ENCODE data around the gene DKC1. TPM values are rescaled to one million over a fixed set of nuclear protein-coding genes. Genes with fewer than 3 reads are reported as not detected.
"Not testable (repeated sequence)": the region's sequence is repeated elsewhere in the genome, so short reads cannot be mapped to it uniquely, and the experiment has no call there.

Gene DKC1
- total and polyA plus RNA-seq, 2 of the 4 experiments (the other 2 are of a cell fraction): 49.9 to 63.8 TPM

DNA sequence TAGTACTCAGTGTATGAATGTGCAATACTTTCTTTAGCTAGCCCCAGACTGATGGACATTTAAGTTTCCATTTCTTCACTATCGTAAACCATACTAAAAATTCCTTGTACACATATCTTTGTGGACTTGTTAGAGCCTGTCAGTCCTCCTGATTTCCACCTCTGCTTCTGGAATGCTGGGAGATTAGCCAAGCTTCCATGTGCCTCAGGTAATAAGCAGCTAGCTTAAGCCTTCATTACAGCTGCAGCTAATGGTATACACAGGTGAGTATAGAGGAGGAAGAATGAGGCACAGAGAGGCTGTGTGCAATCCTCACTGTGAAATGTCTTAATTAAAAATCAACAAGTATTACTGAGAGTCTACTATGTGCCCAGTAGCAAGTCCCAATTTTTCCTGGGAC, 62.0 kb downstream of the DKC1 start:
- Histone ChIP-seq H3K56ac (ENCODE audit: extremely low read depth, insufficient read depth, low read length) (no peak overlapping the region), H3K9ac (ENCODE audit: low read depth, low read length) (no peak overlapping the region), H2AK5ac (ENCODE audit: low read depth, low read length) (no peak overlapping the region), H4K5ac (ENCODE audit: low read depth, low read length) (no peak overlapping the region), H2BK20ac (ENCODE audit: low read depth, low read length) (no peak overlapping the region), H3K79me1 (ENCODE audit: low read depth in 1 of 2, low read length in 2 of 2) (no peaks in the 10 kb centered on the region), H3K27ac (ENCODE audit: insufficient read depth, low read length) (no peak overlapping the region), H2BK120ac (ENCODE audit: low read depth, low read length) (no peak overlapping the region), H3K36me3 (ENCODE audit: control insufficient read depth, insufficient read depth, low read length) (no peaks in the 10 kb centered on the region), H3K9me3 (ENCODE audit: control insufficient read depth, insufficient read depth, low read length) (no peaks in the 10 kb centered on the region), H3K27me3 (ENCODE audit: control insufficient read depth, insufficient read depth, low read length) (no peaks in the 10 kb centered on the region), H3K23ac (ENCODE audit: low read depth, low read length) (no peak overlapping the region), H3K4me2 (ENCODE audit: low read depth, low read length) (no peak overlapping the region), H2BK15ac (ENCODE audit: low read depth, low read length) (no peak overlapping the region), H4K20me1 (ENCODE audit: insufficient read depth, low read length) (no peaks in the 10 kb centered on the region), H3K9me1 (ENCODE audit: insufficient read depth, low read length) (no peaks in the 10 kb centered on the region), H4K91ac (ENCODE audit: insufficient read depth, low read depth, low read length) (no peak overlapping the region), H2AK9ac (replicated peaks; ENCODE audit: low read depth, low read length, poor library complexity) (no peak overlapping the region), H3K14ac (replicated peaks; ENCODE audit: low read depth, low read length) (no peak overlapping the region), H2BK5ac (ENCODE audit: low read depth, low read length, poor library complexity, severe bottlenecking) (no peak overlapping the region), H3K18ac (ENCODE audit: low read depth, low read length) (no peak overlapping the region), H4K8ac (ENCODE audit: low read depth in 2 of 2, low read length in 2 of 2) (no peak overlapping the region), H2AFZ (replicated peaks; ENCODE audit: low read length, poor library complexity) (no peak overlapping the region), H3K4me1 (ENCODE audit: control insufficient read depth, insufficient read depth, low read length) (no peaks in the 10 kb centered on the region), H3K4ac (ENCODE audit: low read depth, low read length) (no peak overlapping the region), H3K4me3 (ENCODE audit: insufficient read depth, low read depth, low read length) (no peak overlapping the region)
- DNase-seq (no peak), ATAC-seq (ENCODE audit: low read depth) (no peak)
- dilution Hi-C loops (cut with HindIII; ENCODE audit: low sequenced_read_pairs, unreplicated experiment): no loop called here
- ChIA-PET POLR2A (ENCODE audit: unreplicated experiment) (no interaction called here), CTCF (no interaction called here)
- WGBS, 2 experiments (ENCODE audit: extremely low coverage in 2 of 2, insufficient read length in 1 of 2): no CpG with 5 or more reads among the region's 1 CpG
- intact Hi-C loops (cut with micrococcal nuclease): no loop called here
- in situ Hi-C loops (cut with MboI; ENCODE audit: low sequenced_read_pairs): no loop called here
- TF ChIP-seq CEBPB (IDR thresholded peaks at IDR 0.05; ENCODE audit: low read depth, low read length) (no peak), MAFK (IDR thresholded peaks at IDR 0.05; ENCODE audit: low read depth, low read length) (no peak), RFX5 (IDR thresholded peaks at IDR 0.05; ENCODE audit: low read depth, low read length) (no peak), MXI1 (IDR thresholded peaks at IDR 0.05; ENCODE audit: borderline replicate concordance, low read depth, low read length) (no peak), RCOR1 (IDR thresholded peaks at IDR 0.05; ENCODE audit: insufficient replicate concordance, low read length) (no peak)
- no TSS peak for BruUV-seq (replicated peaks)

GRCh38 chrX:154825586-154825985, 62.9 kb downstream of the DKC1 start:
- H2BK120ac ChIP-seq (ENCODE audit: low read depth, low read length); H4K20me1 ChIP-seq (ENCODE audit: insufficient read depth, low read length); H3K4ac ChIP-seq (ENCODE audit: low read depth, low read length); dilution Hi-C loops (cut with HindIII; ENCODE audit: low sequenced_read_pairs, unreplicated experiment); H3K23ac ChIP-seq (ENCODE audit: low read depth, low read length); ATAC-seq (ENCODE audit: low read depth); in situ Hi-C loops (cut with MboI; ENCODE audit: low sequenced_read_pairs); POLR2A ChIA-PET (ENCODE audit: unreplicated experiment); BruUV-seq (replicated peaks); H3K27me3 ChIP-seq (ENCODE audit: control insufficient read depth, insufficient read depth, low read length); H3K27ac ChIP-seq (ENCODE audit: insufficient read depth, low read length); H3K36me3 ChIP-seq (ENCODE audit: control insufficient read depth, insufficient read depth, low read length); H4K91ac ChIP-seq (ENCODE audit: insufficient read depth, low read depth, low read length); H3K79me1 ChIP-seq (ENCODE audit: low read depth in 1 of 2, low read length in 2 of 2); H3K9me1 ChIP-seq (ENCODE audit: insufficient read depth, low read length); H2AFZ ChIP-seq (replicated peaks; ENCODE audit: low read length, poor library complexity); H2BK20ac ChIP-seq (ENCODE audit: low read depth, low read length); CTCF ChIA-PET; H3K9ac ChIP-seq (ENCODE audit: low read depth, low read length); H3K4me1 ChIP-seq (ENCODE audit: control insufficient read depth, insufficient read depth, low read length); H2AK9ac ChIP-seq (replicated peaks; ENCODE audit: low read depth, low read length, poor library complexity); DNase-seq; H4K5ac ChIP-seq (ENCODE audit: low read depth, low read length); intact Hi-C loops (cut with micrococcal nuclease); H3K4me3 ChIP-seq (ENCODE audit: insufficient read depth, low read depth, low read length); H3K14ac ChIP-seq (replicated peaks; ENCODE audit: low read depth, low read length); H2BK5ac ChIP-seq (ENCODE audit: low read depth, low read length, poor library complexity, severe bottlenecking); H3K56ac ChIP-seq (ENCODE audit: extremely low read depth, insufficient read depth, low read length); H3K18ac ChIP-seq (ENCODE audit: low read depth, low read length); H2BK15ac ChIP-seq (ENCODE audit: low read depth, low read length); H3K4me2 ChIP-seq (ENCODE audit: low read depth, low read length); H4K8ac ChIP-seq (ENCODE audit: low read depth in 2 of 2, low read length in 2 of 2); H2AK5ac ChIP-seq (ENCODE audit: low read depth, low read length); H3K9me3 ChIP-seq (ENCODE audit: control insufficient read depth, insufficient read depth, low read length): not testable (repeated sequence)
- WGBS, 2 experiments (ENCODE audit: extremely low coverage in 2 of 2, insufficient read length in 1 of 2): no CpG with 5 or more reads among the region's 3 CpGs
